GM13977 (cell line): ENCODE measurements around the gene CACNA1E.

Experiments
- DNase-seq: peaks from one replicate; pipeline ENCODE4 v3.0.0; 2012; ENCODE audit warnings: low spot score
- in situ Hi-C: fragments of 300-500 bp; cut with MboI; formaldehyde crosslinking; loops from one replicate; pipeline ENCODE4 v1.12.0; 2022; ENCODE audit warnings: low sequenced_read_pairs, low pct_unique_long_range_greater_than_20kb, mixed read lengths, inconsistent platforms; ENCODE audit not compliant: unreplicated experiment
- TF ChIP-seq, protein P1 (sequence below): IDR thresholded peaks from 2 replicates; pipeline ENCODE4 v1.5.1; 2012; ENCODE audit warnings: mild to moderate bottlenecking, control low read depth; ENCODE audit not compliant: insufficient read depth; ENCODE audit errors: extremely low read depth, missing control alignments

CACNA1E gene

DNA sequence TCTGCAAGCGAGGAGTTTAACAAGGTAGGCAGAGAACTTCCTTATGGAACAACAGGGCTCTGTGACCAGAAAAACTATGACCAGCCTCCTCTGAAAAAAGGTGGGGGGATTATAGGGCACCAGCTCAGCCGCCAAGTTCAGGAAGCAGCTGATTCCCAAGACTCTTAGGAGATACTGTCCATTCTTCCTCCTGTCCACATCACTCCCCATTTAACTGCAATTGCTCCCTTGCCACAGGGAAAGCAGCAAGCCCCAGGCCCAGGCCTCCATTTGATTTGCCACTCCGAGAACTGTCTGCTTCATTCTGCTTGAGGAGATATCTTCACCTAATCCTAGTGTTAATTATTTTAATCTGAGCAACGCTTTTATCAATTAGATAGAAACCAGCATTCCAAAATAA is 323.9 kb downstream of the CACNA1E start:
- TF ChIP-seq, protein P1, sequence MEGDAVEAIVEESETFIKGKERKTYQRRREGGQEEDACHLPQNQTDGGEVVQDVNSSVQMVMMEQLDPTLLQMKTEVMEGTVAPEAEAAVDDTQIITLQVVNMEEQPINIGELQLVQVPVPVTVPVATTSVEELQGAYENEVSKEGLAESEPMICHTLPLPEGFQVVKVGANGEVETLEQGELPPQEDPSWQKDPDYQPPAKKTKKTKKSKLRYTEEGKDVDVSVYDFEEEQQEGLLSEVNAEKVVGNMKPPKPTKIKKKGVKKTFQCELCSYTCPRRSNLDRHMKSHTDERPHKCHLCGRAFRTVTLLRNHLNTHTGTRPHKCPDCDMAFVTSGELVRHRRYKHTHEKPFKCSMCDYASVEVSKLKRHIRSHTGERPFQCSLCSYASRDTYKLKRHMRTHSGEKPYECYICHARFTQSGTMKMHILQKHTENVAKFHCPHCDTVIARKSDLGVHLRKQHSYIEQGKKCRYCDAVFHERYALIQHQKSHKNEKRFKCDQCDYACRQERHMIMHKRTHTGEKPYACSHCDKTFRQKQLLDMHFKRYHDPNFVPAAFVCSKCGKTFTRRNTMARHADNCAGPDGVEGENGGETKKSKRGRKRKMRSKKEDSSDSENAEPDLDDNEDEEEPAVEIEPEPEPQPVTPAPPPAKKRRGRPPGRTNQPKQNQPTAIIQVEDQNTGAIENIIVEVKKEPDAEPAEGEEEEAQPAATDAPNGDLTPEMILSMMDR, result no peak
- in situ Hi-C loops, result no loop called here
- DNase-seq, result no peak

DNA sequence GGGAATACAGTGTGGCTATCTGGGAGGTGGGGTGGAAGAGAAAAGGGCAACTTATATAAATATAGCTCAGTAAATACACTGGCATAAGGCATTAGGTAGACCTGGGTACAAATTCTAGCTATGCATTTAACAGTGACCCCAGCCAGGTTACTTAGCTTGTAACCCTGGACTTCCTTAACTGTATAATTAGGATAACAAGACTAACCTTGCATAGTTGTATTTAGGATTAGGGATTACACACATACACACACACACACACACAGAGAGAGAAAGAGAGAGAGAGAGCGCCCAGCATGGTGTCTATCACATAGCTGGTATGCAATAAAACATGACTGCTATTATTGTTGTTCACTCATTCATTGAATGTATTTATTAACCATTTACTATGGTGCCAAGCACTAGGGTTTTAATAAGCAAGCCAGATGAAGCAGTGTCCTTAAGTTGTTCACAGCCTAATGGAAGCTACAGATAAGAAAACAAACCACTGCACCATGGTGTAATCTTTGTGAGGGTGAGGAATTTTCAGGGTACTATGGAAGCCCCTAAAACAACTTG is 326.8 kb downstream of the CACNA1E start:
- in situ Hi-C loops, result no loop called here
- DNase-seq, result no peak
- TF ChIP-seq, protein P1, result no peak

DNA sequence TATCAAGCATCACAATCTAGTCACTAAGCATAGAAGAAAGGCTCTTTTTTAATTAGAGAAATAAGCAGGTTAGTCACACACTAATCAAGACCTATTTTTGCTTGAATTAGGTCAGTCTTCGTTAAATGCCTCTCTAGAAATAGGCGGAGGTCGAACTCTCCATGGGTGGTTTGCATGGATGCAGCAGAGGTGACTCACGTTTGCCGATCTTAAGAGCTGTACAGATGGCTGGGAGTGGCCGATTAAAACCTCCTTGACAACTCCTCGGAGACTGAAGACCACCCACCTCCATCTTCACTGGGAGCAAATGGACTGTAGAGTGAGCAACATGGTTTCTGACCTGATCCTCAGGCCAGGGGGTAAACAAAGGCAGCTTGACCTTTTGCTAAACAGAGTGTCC is 328.9 kb downstream of the CACNA1E start:
- in situ Hi-C loops, result no loop called here
- TF ChIP-seq, protein P1, result no peak
- no peak for DNase-seq

DNA sequence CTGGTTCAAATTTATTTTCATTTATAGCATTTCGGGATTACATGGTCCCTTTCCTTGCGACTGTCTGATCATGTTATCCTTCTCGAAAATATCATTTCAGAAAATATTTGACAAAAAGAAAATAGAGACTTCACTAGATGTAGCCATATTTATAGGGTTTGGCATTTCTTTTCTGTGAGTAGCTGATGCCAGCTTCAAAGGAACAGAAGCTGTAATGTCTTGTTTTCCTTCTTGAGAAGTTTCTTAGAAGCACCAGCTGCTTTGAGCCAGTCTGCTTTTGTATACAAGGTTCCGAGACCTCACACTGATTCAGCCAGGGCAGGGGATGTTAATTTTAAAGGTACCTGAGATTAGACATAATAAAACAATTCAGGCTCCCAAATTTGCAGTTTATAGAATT is 329.9 kb downstream of the CACNA1E start:
- in situ Hi-C loops, result no loop called here
- TF ChIP-seq, protein P1, result no peak
- no peak for DNase-seq

DNA sequence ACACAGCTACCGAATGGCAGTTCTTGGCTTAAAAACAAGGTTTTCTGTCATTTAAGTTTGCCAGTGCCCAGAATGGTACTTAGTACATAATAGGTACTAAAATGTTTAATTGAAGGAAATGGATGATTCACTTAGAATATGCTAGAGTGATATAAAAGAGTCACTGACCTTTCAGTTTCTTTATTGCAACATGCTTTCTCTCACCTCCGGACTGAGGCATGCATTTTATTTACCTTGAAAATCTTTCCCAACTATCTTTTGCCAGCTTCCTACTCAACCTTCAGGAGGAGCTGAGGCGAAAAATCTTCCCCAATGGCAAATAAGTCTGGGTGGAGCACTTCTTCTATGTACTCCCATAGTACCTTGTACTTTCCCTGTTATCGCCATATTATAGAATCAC is 333.3 kb downstream of the CACNA1E start:
- no peak for DNase-seq
- TF ChIP-seq, protein P1, result no peak
- in situ Hi-C loops, result no loop called here

DNA sequence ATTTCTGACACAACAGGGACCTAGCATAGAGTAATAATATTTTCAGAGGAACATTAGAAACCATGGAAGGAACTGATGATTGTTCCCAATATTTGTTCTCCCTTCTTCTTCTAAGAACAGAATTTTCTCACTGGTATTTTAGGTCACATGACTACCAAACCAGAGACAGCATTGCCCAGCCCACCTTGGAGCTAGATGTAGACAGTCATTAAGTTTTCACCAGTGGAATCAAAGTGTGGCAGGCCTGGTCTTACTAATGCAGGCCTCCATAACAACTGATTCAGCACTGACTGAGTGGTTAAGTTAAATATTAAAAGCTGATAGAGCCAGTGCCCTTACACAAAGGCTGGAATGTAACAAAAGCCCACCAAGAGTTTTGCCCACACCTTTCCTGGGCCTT is 333.8 kb downstream of the CACNA1E start:
- TF ChIP-seq, protein P1, result no peak
- in situ Hi-C loops, result no loop called here

DNA sequence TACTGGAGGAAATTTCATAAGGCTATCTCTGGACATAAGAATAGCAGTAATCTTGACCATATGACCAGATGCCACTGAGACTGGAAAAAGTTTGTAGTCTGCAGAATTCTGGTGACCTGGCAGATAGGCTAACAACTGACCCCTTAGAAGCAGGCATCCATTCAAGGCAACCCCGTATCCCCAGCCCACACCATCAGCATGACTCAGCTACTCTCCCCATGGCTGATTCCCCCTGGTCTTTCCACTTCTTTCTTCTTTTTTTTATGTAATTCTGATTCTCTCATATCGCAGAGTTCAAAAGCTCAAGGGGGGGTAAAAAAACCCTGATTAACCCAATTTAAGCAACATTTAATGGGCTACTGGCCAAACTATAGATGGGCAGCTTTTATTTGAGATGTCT is 335.1 kb downstream of the CACNA1E start:
- DNase-seq, result no peak
- TF ChIP-seq, protein P1, result no peak
- in situ Hi-C loops, result no loop called here

More for the DNA sequence above, 333.8 kb downstream of the CACNA1E start:
- DNase-seq, result no peak
